RKO (cell line): ENCODE results near the gene DTWD2.
"Not testable (repeated sequence)": the region's sequence is repeated elsewhere in the genome, so short reads cannot be mapped to it uniquely, and the experiment has no call there.

ENCODE experiments used
- DNase-seq: peaks from one replicate; pipeline ENCODE4 v3.0.0-alpha.2; 2016; ENCODE audit warnings: low spot score

DTWD2 gene

GRCh38 chr5:118950354-118950753, 38.0 kb downstream of the DTWD2 start:
- not testable (repeated sequence) for DNase-seq

DNA sequence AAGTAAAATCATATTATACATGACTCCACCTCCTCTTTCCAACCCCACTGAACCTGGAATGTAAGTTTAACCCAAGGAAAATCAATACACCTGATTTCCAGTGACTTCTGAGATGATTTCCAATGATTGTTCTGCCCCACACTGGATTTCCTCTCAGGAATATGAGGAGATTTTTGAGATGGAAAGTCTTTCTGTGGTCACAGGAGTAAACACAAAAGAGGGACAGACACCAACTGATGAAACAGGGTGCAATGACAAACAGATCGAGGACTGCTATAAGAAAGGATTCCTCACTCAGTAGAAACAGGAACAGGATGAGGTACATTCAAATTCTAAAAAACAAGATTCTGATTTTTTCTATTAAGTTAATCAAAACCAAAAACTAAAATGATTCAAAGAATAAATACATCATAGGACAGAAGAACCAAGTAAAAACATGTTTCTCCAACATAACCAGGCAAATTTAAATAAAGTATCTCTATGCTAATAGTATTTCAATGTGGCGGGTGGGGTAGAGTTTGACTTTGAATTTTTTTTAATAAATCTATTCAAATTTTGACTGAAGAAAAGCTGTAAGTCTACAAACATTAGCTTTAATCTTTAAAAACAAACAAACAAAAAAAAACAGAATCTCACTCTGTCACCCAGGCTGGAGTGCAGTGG, 42.1 kb downstream of the DTWD2 start:
- no peak for DNase-seq

- DNase-seq, result no peak
Observed at GRCh38 chr5:118937393-118938061, 50.8 kb downstream of the DTWD2 start.

DNA sequence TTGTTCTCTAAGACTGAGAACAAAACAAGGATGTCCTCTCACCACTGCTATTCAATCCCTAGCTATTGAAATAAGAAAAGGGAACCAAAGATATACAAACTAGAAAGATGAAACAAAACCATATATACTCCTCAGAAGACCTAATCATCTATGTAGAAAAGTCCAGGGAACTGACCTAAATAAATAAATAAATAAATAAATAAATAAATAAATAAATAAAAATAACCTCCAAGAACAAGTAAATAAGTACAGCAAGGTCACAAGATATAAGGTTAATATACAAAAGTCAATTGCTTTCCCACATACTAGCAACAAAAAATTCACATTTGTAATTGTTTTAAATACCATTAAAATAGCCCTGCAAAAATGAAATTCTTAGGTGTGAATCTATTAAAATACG, 54.6 kb downstream of the DTWD2 start:
- DNase-seq, result no peak

DNA sequence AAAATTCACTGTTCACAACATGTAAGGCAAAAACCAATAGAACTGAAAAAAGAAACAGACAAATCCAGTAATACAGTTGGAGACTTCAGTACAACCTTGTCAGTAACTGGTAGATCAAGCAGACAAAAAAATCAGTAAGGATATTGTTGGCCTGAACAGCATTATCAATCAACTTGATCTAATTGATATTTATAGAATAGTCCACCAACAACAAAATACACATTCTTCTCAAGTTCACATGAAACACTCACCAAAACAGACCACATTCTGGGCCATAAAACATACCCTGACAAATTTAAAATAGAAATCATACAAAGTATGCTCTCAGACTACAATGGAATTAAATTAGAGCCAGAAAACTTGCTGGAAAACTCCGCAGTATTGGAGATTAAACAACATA, 56.8 kb downstream of the DTWD2 start:
- DNase-seq, result no peak

DNA sequence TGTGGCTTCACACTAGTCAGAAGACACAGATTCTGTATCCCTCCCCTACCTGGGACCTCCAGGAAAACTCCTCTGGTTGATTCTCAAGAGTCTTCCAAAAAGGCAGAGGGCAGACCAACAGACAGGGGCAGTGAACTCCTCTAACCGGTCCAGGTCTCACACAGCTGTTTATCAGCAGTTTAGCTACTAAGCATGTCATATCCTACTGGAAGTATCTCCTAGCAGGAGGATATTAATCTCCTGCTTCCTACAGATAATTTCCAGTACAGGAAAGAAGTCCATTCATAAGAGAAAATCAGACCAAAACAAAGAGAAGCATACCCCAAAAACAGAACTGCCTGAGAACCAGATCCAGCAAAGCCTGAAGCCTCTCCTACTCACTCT, 64.3 kb downstream of the DTWD2 start:
- no peak for DNase-seq

DNA sequence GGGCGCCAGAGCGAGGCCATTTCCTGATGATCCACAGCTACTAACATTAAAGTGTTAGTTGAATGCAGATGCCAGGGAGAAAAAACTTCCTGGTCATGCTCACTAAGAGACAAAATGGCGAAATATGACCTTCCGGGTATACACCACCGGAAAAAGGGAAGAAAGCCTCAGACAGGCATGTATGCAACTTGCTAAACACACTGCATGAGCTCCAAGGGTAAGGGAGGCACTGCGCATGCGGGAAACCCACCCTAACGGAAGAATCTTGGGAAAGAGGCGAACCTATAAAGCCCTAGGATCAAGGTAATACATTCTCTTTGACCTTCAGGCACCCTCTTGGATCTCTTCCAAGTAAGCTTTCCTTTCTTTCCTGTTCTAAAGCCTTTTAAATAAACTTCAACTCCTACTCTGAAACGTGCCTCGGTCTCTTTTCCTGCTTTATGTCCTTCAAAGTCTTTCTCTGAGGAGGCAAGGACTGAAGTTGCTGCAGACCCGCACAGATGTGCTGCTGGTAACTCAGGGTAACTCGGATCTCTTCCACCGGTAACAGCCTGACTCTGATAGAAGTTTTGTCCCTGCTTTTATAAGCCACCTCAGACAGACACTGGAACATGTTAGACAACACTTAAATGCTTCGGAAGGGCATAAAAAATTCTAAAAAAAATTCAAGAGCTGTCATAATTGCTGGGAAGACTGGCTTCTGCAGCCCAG, 64.9 kb downstream of the DTWD2 start:
- DNase-seq, result no peak

DNA sequence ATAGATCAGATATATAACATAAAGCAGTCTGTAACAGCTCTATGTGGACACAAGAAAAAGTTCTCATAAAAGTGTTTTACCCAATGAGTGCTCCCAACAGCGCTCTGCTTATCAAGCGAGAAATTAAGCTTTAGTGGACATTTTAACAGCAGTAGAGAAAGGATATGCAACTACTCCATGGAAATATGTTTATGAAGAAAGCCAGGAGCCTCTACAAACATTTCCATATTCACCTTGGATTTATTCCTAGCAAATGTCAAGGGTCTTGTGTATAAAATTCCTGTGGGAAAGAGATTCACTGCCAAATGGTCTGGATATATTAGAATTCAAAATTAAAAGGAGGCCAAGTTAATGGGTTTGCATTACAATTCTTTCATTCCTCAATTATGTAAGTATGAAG, 66.5 kb downstream of the DTWD2 start:
- no peak for DNase-seq

- no peak for DNase-seq
Observed at GRCh38 chr5:118919016-118919415, 69.3 kb downstream of the DTWD2 start.

- DNase-seq, result peak; percentile 14
Observed at GRCh38 chr5:118918232-118918631, 70.1 kb downstream of the DTWD2 start.

DNA sequence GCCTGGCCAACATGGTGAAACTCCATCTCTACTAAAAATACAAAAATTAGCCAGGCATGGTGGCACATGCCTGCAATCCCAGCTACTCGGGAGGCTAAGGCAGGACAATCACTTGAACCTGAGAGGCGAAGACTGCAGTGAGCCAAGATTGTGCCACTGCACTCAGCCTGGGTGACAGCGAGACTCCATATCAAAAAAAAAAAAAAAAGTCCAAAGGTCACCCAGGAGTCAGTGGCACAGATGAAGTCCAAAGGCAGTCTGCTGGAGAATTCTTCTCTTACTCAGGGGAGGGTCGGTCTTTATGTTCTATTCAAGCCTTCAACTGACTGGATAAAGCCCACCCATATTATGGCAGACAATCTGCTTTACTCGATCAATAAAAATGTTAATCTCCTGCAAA, 80.8 kb downstream of the DTWD2 start:
- DNase-seq, result not testable (repeated sequence)

DNA sequence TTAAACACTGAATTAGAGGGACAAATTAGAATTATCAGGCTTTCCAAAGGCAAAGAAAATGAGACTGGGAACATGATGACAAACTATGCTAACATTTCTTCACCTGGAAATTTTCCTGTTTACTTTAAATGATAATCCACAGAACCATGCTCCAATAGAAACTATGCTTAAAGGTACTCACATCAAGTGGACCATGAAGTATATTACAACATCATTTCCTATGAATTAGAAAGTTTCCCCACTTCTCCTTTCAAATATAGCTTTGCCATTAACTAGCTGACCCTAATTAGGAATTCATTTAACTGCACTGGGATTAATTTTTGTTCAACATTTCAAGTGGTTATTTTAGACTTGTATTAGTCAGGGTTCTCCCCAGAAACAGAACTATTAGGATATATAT, 81.4 kb downstream of the DTWD2 start:
- DNase-seq, result no peak

GRCh38 chr5:118905196-118905595, 83.2 kb downstream of the DTWD2 start:
- DNase-seq, result no peak

DNA sequence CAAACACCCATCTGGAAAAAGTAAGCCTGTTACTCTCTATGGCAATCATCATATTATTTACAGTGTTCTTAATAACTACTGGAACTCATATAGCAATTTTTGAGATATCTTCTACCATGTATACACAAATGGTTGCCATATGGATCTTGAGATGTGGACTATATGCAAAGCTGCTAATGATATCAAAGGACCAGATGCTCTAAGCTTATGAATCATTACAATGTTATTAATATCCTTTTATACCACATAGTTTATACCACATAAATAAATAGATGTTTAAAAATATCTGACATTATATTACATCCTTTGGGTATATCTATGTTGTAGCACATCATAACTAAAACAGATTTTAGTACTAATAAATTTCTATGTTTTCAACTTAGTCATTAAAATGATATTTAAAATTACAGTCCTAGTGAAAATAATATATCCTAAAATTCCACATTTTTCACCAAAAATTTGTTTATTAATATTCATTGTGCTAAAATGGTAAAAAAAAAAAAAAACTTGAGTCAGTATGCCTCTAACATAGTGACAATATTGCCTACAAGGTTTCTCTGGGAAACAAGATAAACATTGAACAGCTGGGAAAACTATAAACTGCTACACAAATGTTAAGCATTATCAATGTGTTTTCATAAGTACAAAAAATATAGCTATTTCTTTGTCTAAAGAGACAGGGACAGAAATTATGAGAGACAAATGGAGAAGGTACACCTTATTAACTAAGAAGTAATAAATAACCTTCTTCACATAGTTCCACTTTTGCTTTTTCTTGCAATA, 85.5 kb downstream of the DTWD2 start:
- no peak for DNase-seq

DNA sequence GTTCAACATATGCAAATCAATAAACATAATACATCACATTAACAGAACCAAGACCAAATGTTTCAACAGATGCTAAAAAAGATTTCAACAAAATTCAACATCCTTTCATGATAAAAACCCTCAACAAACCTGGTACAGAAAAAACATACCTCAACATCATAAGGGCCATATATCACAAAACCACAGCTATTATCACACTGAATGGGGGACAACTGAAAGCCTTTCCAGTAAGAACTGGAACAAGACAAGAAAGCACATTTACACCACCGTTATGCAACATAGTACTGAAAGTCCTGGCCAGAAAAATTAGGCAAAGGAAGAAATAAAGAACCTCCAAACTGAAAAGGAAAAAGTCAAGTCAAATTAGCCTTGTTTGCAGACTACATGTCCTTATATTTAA, 93.6 kb downstream of the DTWD2 start:
- no peak for DNase-seq

DNA sequence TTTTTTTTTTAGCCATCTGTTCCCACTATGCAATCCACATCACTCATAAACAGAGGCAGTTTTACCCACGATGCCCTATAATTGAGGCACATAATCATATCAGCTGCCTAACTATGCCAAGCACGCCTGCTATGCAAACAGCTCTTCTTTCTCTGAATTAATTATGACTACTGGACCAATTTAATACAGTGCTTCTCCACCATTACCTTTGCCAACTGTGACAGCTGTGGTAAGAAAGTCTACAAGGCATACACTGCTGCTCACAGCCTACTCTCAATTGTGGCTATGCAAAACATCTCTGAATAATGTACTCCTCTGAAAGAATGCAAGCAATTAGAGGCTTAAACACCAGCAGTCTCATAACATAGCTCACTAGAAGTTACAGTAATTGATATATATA, 97.1 kb downstream of the DTWD2 start:
- DNase-seq, result no peak

- no peak for DNase-seq
Observed at GRCh38 chr5:118889165-118889564, 99.2 kb downstream of the DTWD2 start.

DNA sequence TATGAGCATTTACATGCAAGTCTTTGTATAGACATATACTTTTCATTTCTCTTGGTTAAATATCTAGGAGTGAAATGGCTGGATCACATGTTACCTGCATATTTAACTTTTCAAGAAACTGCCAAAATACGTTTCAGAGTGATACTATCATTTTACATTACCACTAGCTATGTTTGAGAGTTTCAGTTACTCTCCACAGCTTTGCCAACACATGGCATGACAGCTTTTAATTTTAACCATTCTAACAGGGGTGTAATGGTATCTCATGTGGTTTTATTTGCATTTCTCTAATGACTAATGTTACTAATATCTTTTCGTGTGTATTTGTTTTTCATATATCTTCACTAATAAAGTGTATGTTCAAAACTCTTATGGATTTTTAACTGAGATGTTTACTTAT, 99.8 kb downstream of the DTWD2 start:
- DNase-seq, result no peak

DNA sequence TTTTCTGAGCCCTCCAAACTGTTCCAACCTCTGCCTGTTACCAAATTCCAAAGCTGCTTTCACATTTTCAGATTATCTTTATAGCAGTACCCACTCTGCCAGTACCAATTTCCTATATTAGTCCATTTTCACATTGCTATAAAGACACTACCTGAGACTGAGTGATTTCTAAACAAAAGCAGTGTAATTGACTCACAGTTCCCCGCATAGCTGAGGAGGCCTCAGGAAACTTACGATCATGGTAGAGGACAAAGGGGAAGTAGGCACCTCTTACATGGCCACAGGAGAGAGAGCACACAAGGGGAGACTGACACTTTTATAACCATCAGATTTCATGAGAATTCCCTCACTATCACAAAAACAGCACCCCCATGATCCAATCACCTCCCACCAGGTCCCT, 105.0 kb downstream of the DTWD2 start:
- DNase-seq, result no peak

DNA sequence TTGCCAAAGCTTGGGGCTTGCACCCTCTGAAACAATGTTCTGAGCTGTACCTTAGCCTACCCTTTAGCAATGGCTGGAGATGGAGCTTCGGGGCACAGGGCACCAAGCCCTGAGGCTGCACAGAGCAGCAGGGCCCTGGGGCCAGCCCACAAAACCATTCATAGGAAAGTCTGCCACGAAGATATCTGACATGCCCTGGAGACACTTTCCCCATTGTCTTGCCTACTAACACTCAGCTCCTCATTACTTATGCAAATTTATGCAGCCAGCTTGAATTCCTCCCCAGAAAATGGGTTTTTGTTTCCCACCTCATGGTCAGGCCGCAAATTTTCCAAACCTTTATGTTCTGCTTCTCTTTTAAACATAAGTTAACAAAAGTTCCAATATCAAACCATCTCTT, 105.7 kb downstream of the DTWD2 start:
- DNase-seq, result no peak

DNA sequence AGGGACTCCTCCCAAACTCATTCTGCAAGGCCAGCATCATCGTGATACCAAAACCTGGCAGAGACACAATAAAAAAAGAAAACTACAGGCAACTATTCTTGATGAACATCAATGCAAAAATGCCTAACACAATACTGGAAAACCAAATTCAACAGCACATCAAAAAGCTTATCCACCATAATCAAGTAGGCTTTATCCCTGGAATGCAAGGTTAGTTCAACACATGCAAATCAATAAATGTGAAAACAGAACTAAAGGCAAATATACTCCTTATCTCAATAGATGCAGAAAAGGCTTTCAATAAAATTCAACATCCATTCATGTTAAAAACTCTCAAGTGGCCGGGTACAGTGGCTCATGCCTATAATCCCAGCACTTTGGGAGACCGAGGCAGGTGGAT, 111.5 kb downstream of the DTWD2 start:
- not testable (repeated sequence) for DNase-seq

GRCh38 chr5:118875131-118875530, 113.2 kb downstream of the DTWD2 start:
- DNase-seq, result no peak

GRCh38 chr5:118873417-118873816, 114.9 kb downstream of the DTWD2 start:
- no peak for DNase-seq
